SK-N-SH treated with all-trans-retinoic acid at 6 μM for 48 hours (cell line): ENCODE results near the gene MT1B.

Experiments used
- ATAC-seq: fragments of 200-7000 bp; cut with Tn5 transposase; 3 replicates; pipeline ENCODE4 v1.9.1; 2020; ENCODE audit warnings: mild to moderate bottlenecking, moderate library complexity
- ARNTL ChIP-seq: fragments of 450-650 bp; formaldehyde crosslinking; IDR thresholded peaks from 2 replicates; pipeline ENCODE4 v1.5.0; 2020; ENCODE audit warnings: low read depth, mild to moderate bottlenecking, moderate library complexity, borderline replicate concordance
- BACH2 ChIP-seq: fragments of 250-450 bp; sonication (Bioruptor Pico); IDR thresholded peaks from 2 replicates; pipeline ENCODE4 v1.9.0; 2021; ENCODE audit warnings: mild to moderate bottlenecking, borderline replicate concordance
- CREB5 ChIP-seq: fragments of 250-450 bp; sonication (Bioruptor Pico); IDR thresholded peaks from 2 replicates; pipeline ENCODE4 v1.5.1; 2020; ENCODE audit warnings: low read depth, mild to moderate bottlenecking, moderate library complexity
- CSDC2 ChIP-seq: fragments of 250-450 bp; sonication (Bioruptor Pico); IDR thresholded peaks from 2 replicates; pipeline ENCODE4 v1.5.0; 2020; ENCODE audit warnings: mild to moderate bottlenecking, moderate library complexity
- CSRNP3 ChIP-seq: fragments of 250-450 bp; sonication (Bioruptor Pico); IDR thresholded peaks from 2 replicates; pipeline ENCODE4 v1.5.1; 2021; ENCODE audit warnings: mild to moderate bottlenecking, moderate library complexity
- ESRRG ChIP-seq: fragments of 250-450 bp; sonication (Bioruptor Pico); IDR thresholded peaks from 2 replicates; pipeline ENCODE4 v1.6.1; 2021; ENCODE audit warnings: mild to moderate bottlenecking
- GLIS3 ChIP-seq: fragments of 250-450 bp; sonication (Bioruptor Pico); IDR thresholded peaks from 2 replicates; pipeline ENCODE4 v1.5.0; 2020; ENCODE audit warnings: mild to moderate bottlenecking, moderate library complexity
- ISL1 ChIP-seq: fragments of 250-450 bp; sonication (Bioruptor Pico); IDR thresholded peaks from 2 replicates; pipeline ENCODE4 v2.1.2; 2022; ENCODE audit warnings: mild to moderate bottlenecking, moderate library complexity
- OSR1 ChIP-seq: fragments of 250-450 bp; sonication (Bioruptor Pico); IDR thresholded peaks from 2 replicates; pipeline ENCODE4 v1.8.0; 2022; ENCODE audit warnings: moderate library complexity, mild to moderate bottlenecking, inconsistent platforms
- PPARA ChIP-seq: fragments of 250-450 bp; sonication (Bioruptor Pico); IDR thresholded peaks from 2 replicates; pipeline ENCODE4 v1.5.0; 2020; ENCODE audit warnings: mild to moderate bottlenecking, borderline replicate concordance
- RARB ChIP-seq: fragments of 250-450 bp; sonication (Bioruptor Pico); IDR thresholded peaks from 2 replicates; pipeline ENCODE4 v1.8.0; 2021; ENCODE audit warnings: mild to moderate bottlenecking, moderate library complexity
- SNAI2 ChIP-seq: fragments of 250-450 bp; sonication (Bioruptor Pico); IDR thresholded peaks from 2 replicates; pipeline ENCODE4 v1.5.0; 2020; ENCODE audit warnings: mild to moderate bottlenecking, moderate library complexity
- TOX ChIP-seq: fragments of 250-450 bp; sonication (Bioruptor Pico); IDR thresholded peaks from 2 replicates; pipeline ENCODE4 v1.8.0; 2021; ENCODE audit warnings: mild to moderate bottlenecking, moderate library complexity, borderline replicate concordance
- ZC3H10 ChIP-seq: fragments of 250-450 bp; sonication (Bioruptor Pico); IDR thresholded peaks from 2 replicates; pipeline ENCODE4 v1.5.1; 2021; ENCODE audit warnings: mild to moderate bottlenecking, moderate library complexity
- ZFP3 ChIP-seq: fragments of 250-450 bp; sonication (Bioruptor Pico); IDR thresholded peaks from 2 replicates; pipeline ENCODE4 v1.5.0; 2020; ENCODE audit warnings: mild to moderate bottlenecking, moderate library complexity
- ZNF70 ChIP-seq: fragments of 450-650 bp; formaldehyde crosslinking; IDR thresholded peaks from 2 replicates; pipeline ENCODE4 v1.5.0; 2020; ENCODE audit warnings: mild to moderate bottlenecking, moderate library complexity
- ZNF8 ChIP-seq: fragments of 450-650 bp; formaldehyde crosslinking; IDR thresholded peaks from 2 replicates; pipeline ENCODE4 v1.5.0; 2020; ENCODE audit warnings: mild to moderate bottlenecking, moderate library complexity
- TF ChIP-seq, protein P1 (sequence below): fragments of 250-450 bp; sonication (Bioruptor Pico); IDR thresholded peaks from 2 replicates; pipeline ENCODE4 v1.8.0; 2021; ENCODE audit warnings: low read depth, mild to moderate bottlenecking, moderate library complexity, borderline replicate concordance
- TF ChIP-seq, protein P2 (sequence below): fragments of 250-450 bp; sonication (Bioruptor Pico); IDR thresholded peaks from 2 replicates; pipeline ENCODE4 v1.5.0; 2020; ENCODE audit warnings: mild to moderate bottlenecking, moderate library complexity
- TF ChIP-seq, protein P3 (sequence below): fragments of 250-450 bp; sonication (Bioruptor Pico); IDR thresholded peaks from 2 replicates; pipeline ENCODE4 v1.8.0; 2020; ENCODE audit warnings: mild to moderate bottlenecking, moderate library complexity, borderline replicate concordance

The MT1B gene

DNA sequence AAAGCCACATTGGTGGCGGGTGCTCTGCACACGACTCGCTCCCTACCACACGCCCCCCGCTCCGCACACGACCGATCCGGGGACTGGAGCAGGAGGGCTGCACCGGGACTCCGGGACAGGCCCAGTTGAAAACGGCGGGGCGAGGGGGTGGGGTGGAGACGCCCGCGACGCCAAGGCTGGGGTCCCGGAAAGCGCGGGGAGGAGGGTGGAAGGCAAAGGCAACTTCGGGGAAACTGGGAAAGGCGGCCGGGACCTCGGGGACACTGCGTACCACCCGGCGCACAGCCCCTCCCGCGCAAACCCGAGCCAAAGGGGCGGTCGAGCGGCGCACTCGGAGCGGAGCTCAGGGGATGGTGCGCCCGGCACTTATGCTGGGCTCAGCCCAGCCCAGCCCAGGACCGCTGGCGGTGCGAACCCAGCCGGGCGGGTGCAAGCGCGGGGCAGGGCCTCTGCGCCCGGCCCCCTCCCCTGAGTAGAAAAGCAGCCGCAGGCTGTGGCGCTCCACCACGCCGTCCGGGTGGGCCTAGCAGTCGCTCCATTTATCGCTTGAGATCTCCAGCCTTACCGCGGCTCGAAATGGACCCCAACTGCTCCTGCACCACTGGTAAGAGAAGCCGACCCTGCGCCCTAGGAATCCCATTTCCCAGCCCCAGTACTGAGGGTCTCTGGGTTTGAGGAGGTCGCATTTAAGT lies 19.4 kb upstream of the MT1B start, which contains the start of gene MT1M:
TSS of gene MT1M (plus strand) at position 504 of the 692 bp plus-strand sequence. CDS start at position 577, 73 bp downstream.
- TF ChIP-seq, protein P1, sequence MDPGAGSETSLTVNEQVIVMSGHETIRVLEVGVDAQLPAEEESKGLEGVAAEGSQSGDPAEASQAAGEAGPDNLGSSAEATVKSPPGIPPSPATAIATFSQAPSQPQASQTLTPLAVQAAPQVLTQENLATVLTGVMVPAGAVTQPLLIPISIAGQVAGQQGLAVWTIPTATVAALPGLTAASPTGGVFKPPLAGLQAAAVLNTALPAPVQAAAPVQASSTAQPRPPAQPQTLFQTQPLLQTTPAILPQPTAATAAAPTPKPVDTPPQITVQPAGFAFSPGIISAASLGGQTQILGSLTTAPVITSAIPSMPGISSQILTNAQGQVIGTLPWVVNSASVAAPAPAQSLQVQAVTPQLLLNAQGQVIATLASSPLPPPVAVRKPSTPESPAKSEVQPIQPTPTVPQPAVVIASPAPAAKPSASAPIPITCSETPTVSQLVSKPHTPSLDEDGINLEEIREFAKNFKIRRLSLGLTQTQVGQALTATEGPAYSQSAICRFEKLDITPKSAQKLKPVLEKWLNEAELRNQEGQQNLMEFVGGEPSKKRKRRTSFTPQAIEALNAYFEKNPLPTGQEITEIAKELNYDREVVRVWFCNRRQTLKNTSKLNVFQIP (CRISPR knock-in tag) = no peak
- ATAC-seq = peak; percentile 63

- ATAC-seq = no peak
- TF ChIP-seq PPARA (CRISPR knock-in tag) (no peak), ZNF70 (no peak), TOX (CRISPR knock-in tag) (no peak), CSRNP3 (CRISPR knock-in tag) (no peak), OSR1 (no peak), RARB (CRISPR knock-in tag) (no peak), CSDC2 (CRISPR knock-in tag) (no peak), GLIS3 (CRISPR knock-in tag) (no peak), ARNTL (CRISPR knock-in tag) (no peak), CREB5 (CRISPR knock-in tag) (no peak), ISL1 (CRISPR knock-in tag) (no peak), ZFP3 (no peak), ESRRG (CRISPR knock-in tag) (no peak), BACH2 (CRISPR knock-in tag) (no peak), ZNF8 (CRISPR knock-in tag) (no peak), ZC3H10 (CRISPR knock-in tag) (no peak), SNAI2 (CRISPR knock-in tag) (no peak)
- TF ChIP-seq, protein P1 (CRISPR knock-in tag) = no peak
- TF ChIP-seq, protein P2, sequence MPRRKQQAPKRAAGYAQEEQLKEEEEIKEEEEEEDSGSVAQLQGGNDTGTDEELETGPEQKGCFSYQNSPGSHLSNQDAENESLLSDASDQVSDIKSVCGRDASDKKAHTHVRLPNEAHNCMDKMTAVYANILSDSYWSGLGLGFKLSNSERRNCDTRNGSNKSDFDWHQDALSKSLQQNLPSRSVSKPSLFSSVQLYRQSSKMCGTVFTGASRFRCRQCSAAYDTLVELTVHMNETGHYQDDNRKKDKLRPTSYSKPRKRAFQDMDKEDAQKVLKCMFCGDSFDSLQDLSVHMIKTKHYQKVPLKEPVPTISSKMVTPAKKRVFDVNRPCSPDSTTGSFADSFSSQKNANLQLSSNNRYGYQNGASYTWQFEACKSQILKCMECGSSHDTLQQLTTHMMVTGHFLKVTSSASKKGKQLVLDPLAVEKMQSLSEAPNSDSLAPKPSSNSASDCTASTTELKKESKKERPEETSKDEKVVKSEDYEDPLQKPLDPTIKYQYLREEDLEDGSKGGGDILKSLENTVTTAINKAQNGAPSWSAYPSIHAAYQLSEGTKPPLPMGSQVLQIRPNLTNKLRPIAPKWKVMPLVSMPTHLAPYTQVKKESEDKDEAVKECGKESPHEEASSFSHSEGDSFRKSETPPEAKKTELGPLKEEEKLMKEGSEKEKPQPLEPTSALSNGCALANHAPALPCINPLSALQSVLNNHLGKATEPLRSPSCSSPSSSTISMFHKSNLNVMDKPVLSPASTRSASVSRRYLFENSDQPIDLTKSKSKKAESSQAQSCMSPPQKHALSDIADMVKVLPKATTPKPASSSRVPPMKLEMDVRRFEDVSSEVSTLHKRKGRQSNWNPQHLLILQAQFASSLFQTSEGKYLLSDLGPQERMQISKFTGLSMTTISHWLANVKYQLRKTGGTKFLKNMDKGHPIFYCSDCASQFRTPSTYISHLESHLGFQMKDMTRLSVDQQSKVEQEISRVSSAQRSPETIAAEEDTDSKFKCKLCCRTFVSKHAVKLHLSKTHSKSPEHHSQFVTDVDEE = no peak
- TF ChIP-seq, protein P3, sequence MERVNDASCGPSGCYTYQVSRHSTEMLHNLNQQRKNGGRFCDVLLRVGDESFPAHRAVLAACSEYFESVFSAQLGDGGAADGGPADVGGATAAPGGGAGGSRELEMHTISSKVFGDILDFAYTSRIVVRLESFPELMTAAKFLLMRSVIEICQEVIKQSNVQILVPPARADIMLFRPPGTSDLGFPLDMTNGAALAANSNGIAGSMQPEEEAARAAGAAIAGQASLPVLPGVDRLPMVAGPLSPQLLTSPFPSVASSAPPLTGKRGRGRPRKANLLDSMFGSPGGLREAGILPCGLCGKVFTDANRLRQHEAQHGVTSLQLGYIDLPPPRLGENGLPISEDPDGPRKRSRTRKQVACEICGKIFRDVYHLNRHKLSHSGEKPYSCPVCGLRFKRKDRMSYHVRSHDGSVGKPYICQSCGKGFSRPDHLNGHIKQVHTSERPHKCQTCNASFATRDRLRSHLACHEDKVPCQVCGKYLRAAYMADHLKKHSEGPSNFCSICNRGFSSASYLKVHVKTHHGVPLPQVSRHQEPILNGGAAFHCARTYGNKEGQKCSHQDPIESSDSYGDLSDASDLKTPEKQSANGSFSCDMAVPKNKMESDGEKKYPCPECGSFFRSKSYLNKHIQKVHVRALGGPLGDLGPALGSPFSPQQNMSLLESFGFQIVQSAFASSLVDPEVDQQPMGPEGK (CRISPR knock-in tag) = no peak
Observed at GRCh38 chr16:56632848-56633365, 18.8 kb upstream of the MT1B start.
